ENCODE data around the gene PSORS1C1.

GRCh38 chr6:31144296-31144969 is 29.8 kb downstream of the PSORS1C1 start:
- TF ChIP-seq POLR2AphosphoS5 (IDR thresholded peaks at IDR 0.05; ENCODE audit: low read depth, low read length) (no peak), POLR2A (IDR thresholded peaks at IDR 0.05; ENCODE audit: low read depth, low read length) (no peak)
